AG09309 (cell line): ENCODE measurements around the gene COX6A1.
"Not testable (repeated sequence)": the region's sequence is repeated elsewhere in the genome, so short reads cannot be mapped to it uniquely, and the experiment has no call there.

Experiments used
- DNase-seq: peaks from one replicate; pipeline ENCODE4 v3.0.0-alpha.2; 2010; ENCODE audit warnings: low read depth
- H3K4me3 ChIP-seq: 2 replicates; pipeline ENCODE4 v1.5.1; 2011; ENCODE audit warnings: mild to moderate bottlenecking, low read depth, low read length, moderate library complexity; ENCODE audit not compliant: control insufficient read depth
- CTCF ChIP-seq: IDR thresholded peaks from 2 replicates; pipeline ENCODE4 v1.5.1; 2011; ENCODE audit warnings: mild to moderate bottlenecking, low read depth, low read length, inconsistent platforms; ENCODE audit not compliant: insufficient read depth, control insufficient read depth; ENCODE audit errors: missing control alignments

Gene COX6A1

GRCh38 chr12:120444676-120445075, 6.8 kb downstream of the COX6A1 start:
- no peak for TF ChIP-seq CTCF
- H3K4me3 ChIP-seq: no peak overlapping the region
- DNase-seq: no peak

GRCh38 chr12:120445911-120446843, 8.3 kb downstream of the COX6A1 start, which contains the start of the genes GATC and TRIAP1:
TSS of gene GATC (plus strand) at chr12:120446444. CDS start at chr12:120446481, 37 bp downstream.
TSS of gene TRIAP1 (minus strand) at chr12:120446384. CDS start at chr12:120446372, 12 bp downstream.
- H3K4me3 ChIP-seq: peak within 1 kb of the TSS; percentile 73
- DNase-seq: no peak
- no peak for TF ChIP-seq CTCF

- not testable (repeated sequence) for DNase-seq
- peak overlapping the region; percentile 73 for H3K4me3 ChIP-seq
Measured at GRCh38 chr12:120446844-120447178, 8.9 kb downstream of the COX6A1 start.

- no peak overlapping the region for H3K4me3 ChIP-seq
- no peak for TF ChIP-seq CTCF
- DNase-seq: no peak
Measured at GRCh38 chr12:120447992-120448391, 10.1 kb downstream of the COX6A1 start.

GRCh38 chr12:120452524-120452923, 14.6 kb downstream of the COX6A1 start:
- H3K4me3 ChIP-seq, DNase-seq: not testable (repeated sequence)

- DNase-seq: no peak
- H3K4me3 ChIP-seq: no peak overlapping the region
- no peak for TF ChIP-seq CTCF
Measured at GRCh38 chr12:120453060-120453750, 15.3 kb downstream of the COX6A1 start.

GRCh38 chr12:120453977-120454376, 16.1 kb downstream of the COX6A1 start:
- TF ChIP-seq CTCF: peak; percentile 70
- DNase-seq: no peak
- H3K4me3 ChIP-seq: no peak overlapping the region

- no peak overlapping the region for H3K4me3 ChIP-seq
- no peak for DNase-seq
- TF ChIP-seq CTCF: no peak
Measured at GRCh38 chr12:120455302-120455701, 17.4 kb downstream of the COX6A1 start.
